Stimulated activated CD4-positive, alpha-beta T cell treated with anti-CD3 and anti-CD28 coated beads, Interleukin-1b, Interleukin-23, amount 100 ng/mL, for 48 hours (primary cell): ENCODE measurements around the gene FAM156A.
"Not testable (repeated sequence)": the region's sequence is repeated elsewhere in the genome, so short reads cannot be mapped to it uniquely, and the experiment has no call there.

ENCODE experiments used
- DNase-seq: peaks from one replicate; pipeline ENCODE4 v3.0.0-alpha.2; 2020

Gene FAM156A

GRCh38 chrX:52966993-52967738 is 8.8 kb upstream of the FAM156A start:
- not testable (repeated sequence) for DNase-seq

GRCh38 chrX:52958961-52959360 is 643 bp upstream of the FAM156A start:
- not testable (repeated sequence) for DNase-seq

- DNase-seq = not testable (repeated sequence)
Observed at GRCh38 chrX:52949884-52950283, 8.4 kb downstream of the FAM156A start.

- DNase-seq = not testable (repeated sequence)
Observed at GRCh38 chrX:52949325-52949724, 9.0 kb downstream of the FAM156A start.

- not testable (repeated sequence) for DNase-seq
Observed at GRCh38 chrX:52948265-52948664, 10.1 kb downstream of the FAM156A start.

GRCh38 chrX:52947501-52947900 is 10.8 kb downstream of the FAM156A start:
- not testable (repeated sequence) for DNase-seq

- DNase-seq = not testable (repeated sequence)
Observed at GRCh38 chrX:52945838-52946494, 12.4 kb downstream of the FAM156A start.

GRCh38 chrX:52941728-52942127 is 16.6 kb downstream of the FAM156A start:
- not testable (repeated sequence) for DNase-seq

GRCh38 chrX:52940704-52941103 is 17.6 kb downstream of the FAM156A start:
- DNase-seq = not testable (repeated sequence)

- not testable (repeated sequence) for DNase-seq
Observed at GRCh38 chrX:52935470-52935784, 22.9 kb downstream of the FAM156A start.

GRCh38 chrX:52934704-52935469 is 23.4 kb downstream of the FAM156A start:
- DNase-seq = peak; percentile 90

GRCh38 chrX:52933976-52934703 is 24.2 kb downstream of the FAM156A start:
- DNase-seq = no peak

GRCh38 chrX:52933213-52933612 is 25.1 kb downstream of the FAM156A start:
- DNase-seq = no peak

- DNase-seq = not testable (repeated sequence)
Observed at GRCh38 chrX:52930214-52930613, 28.1 kb downstream of the FAM156A start.

GRCh38 chrX:52923781-52924241 is 34.5 kb downstream of the FAM156A start:
- DNase-seq = no peak

GRCh38 chrX:52914704-52915103 is 43.6 kb downstream of the FAM156A start:
- DNase-seq = not testable (repeated sequence)

GRCh38 chrX:52913681-52914080 is 44.6 kb downstream of the FAM156A start:
- DNase-seq = not testable (repeated sequence)

- DNase-seq = not testable (repeated sequence)
Observed at GRCh38 chrX:52909313-52909969, 48.9 kb downstream of the FAM156A start.

- DNase-seq = not testable (repeated sequence)
Observed at GRCh38 chrX:52907900-52908299, 50.4 kb downstream of the FAM156A start.

- DNase-seq = not testable (repeated sequence)
Observed at GRCh38 chrX:52907137-52907536, 51.2 kb downstream of the FAM156A start.

- DNase-seq = not testable (repeated sequence)
Observed at GRCh38 chrX:52906072-52906471, 52.2 kb downstream of the FAM156A start.

GRCh38 chrX:52905531-52905930 is 52.8 kb downstream of the FAM156A start:
- not testable (repeated sequence) for DNase-seq
